SK-N-SH (cell line): Measurements from ENCODE around the gene B4GALT1. TPM values are rescaled to one million over a fixed set of nuclear protein-coding genes. Genes with fewer than 3 reads are reported as not detected.

Experiments used
- CTCF ChIA-PET: fragments of 300-600, 350-600 bp; formaldehyde crosslinking; extraction: SDS; loops from one replicate; lab custom pipeline; 2021; lab: Yijun Ruan, JAX
- POLR2A ChIA-PET: fragments of 350-600 bp; sonication (Branson Sonifier 250); formaldehyde crosslinking; extraction: SDS; loops from one replicate; lab custom pipeline; 2020; ENCODE audit warnings: antibody characterized with exemption, inconsistent platforms; lab: Yijun Ruan, JAX
- DNase-seq: peaks from one replicate; pipeline ENCODE4 v3.0.0; 2012
- H2AFZ ChIP-seq: fragments of 200-600 bp; sonication (generic); 2 replicates; pipeline ENCODE4 v1.8.1; 2016; ENCODE audit warnings: antibody characterized with exemption, mild to moderate bottlenecking, low read depth
- H3F3A ChIP-seq: fragments of 200-600 bp; sonication (generic); replicated peaks from 2 replicates; pipeline ENCODE3; 2016; ENCODE audit warnings: antibody characterized with exemption, mild to moderate bottlenecking; ENCODE audit not compliant: insufficient read depth
- H3K27ac ChIP-seq, 2 experiments: fragments of 200-500 bp in 1 of 2; fragments of 200-600 bp in 1 of 2; sonication (Bioruptor generic) in 1 of 2; sonication (generic), shearing (Covaris generic) in 1 of 2; 2 replicates each; pipeline versions ENCODE4 v1.5.1 to v1.6.1; 2014 to 2016; ENCODE audit warnings: low read depth in 2 of 2, inconsistent platforms in 1 of 2, low read length in 1 of 2, mild to moderate bottlenecking in 1 of 2, mixed read lengths in 1 of 2
- H3K27me3 ChIP-seq: fragments of 200-600 bp; sonication (generic), shearing (Covaris generic); 2 replicates; pipeline ENCODE4 v1.6.1; 2016; ENCODE audit warnings: mixed run types; ENCODE audit not compliant: insufficient read depth
- H3K36me3 ChIP-seq, 2 experiments: fragments of 200-500 bp in 1 of 2; fragments of 200-600 bp in 1 of 2; sonication (Bioruptor generic) in 1 of 2; sonication (generic) in 1 of 2; replicated peaks in 1 of 2; 2 replicates each; pipeline versions ENCODE3 to v1.5.1; 2014 to 2016; ENCODE audit warnings: low read length in 1 of 2, mild to moderate bottlenecking in 1 of 2; ENCODE audit not compliant: insufficient read depth in 2 of 2, control insufficient read depth in 1 of 2
- H3K4me1 ChIP-seq, 2 experiments: fragments of 200-500 bp in 1 of 2; fragments of 200-600 bp in 1 of 2; sonication (Bioruptor generic) in 1 of 2; sonication (generic), shearing (Covaris generic) in 1 of 2; 2 replicates each; pipeline versions ENCODE4 v1.5.1 to v1.6.1; 2014 to 2016; ENCODE audit warnings: low read depth in 1 of 2, low read length in 1 of 2, mixed run types in 1 of 2; ENCODE audit not compliant: insufficient read depth in 2 of 2, control insufficient read depth in 1 of 2
- H3K4me2 ChIP-seq: fragments of 200-600 bp; sonication (generic), shearing (Covaris generic); 2 replicates; pipeline ENCODE4 v1.6.1; 2017; ENCODE audit warnings: mixed run types
- H3K4me3 ChIP-seq, 2 experiments: fragments of 200-500 bp in 1 of 2; fragments of 200-600 bp in 1 of 2; sonication (Bioruptor generic) in 1 of 2; sonication (generic), shearing (Covaris generic) in 1 of 2; 2 replicates each; pipeline versions ENCODE4 v1.5.1 to v1.8.1; 2014 to 2016; ENCODE audit warnings: low read depth in 2 of 2, inconsistent platforms in 1 of 2, low read length in 1 of 2, mild to moderate bottlenecking in 1 of 2, mixed read lengths in 1 of 2, moderate library complexity in 1 of 2
- H3K79me2 ChIP-seq: fragments of 200-600 bp; sonication (generic); 2 replicates; pipeline ENCODE4 v1.8.1; 2017; ENCODE audit warnings: mild to moderate bottlenecking; ENCODE audit not compliant: insufficient read depth
- H3K9ac ChIP-seq: fragments of 200-600 bp; sonication (generic); 2 replicates; pipeline ENCODE4 v1.6.1; 2017; ENCODE audit warnings: mixed run types
- H3K9me2 ChIP-seq: fragments of 200-600 bp; sonication (generic); 2 replicates; pipeline ENCODE4 v1.6.1; 2017; ENCODE audit warnings: mixed run types
- H3K9me3 ChIP-seq: fragments of 200-600 bp; sonication (generic); 2 replicates; pipeline ENCODE4 v1.6.1; 2017; ENCODE audit warnings: mixed run types, mild to moderate bottlenecking, moderate library complexity
- H4K20me1 ChIP-seq: fragments of 200-600 bp; sonication (generic); 2 replicates; pipeline ENCODE4 v1.6.1; 2017; ENCODE audit warnings: mild to moderate bottlenecking, mixed run types; ENCODE audit not compliant: insufficient read depth
- ELF1 ChIP-seq: IDR thresholded peaks from 2 replicates; pipeline ENCODE4 v1.4.0; 2012
- FOSL2 ChIP-seq: IDR thresholded peaks from 2 replicates; pipeline ENCODE4 v1.4.0; 2012; ENCODE audit warnings: low read depth, mild to moderate bottlenecking, moderate library complexity, borderline replicate concordance
- MXI1 ChIP-seq: IDR thresholded peaks from 2 replicates; pipeline ENCODE4 v1.6.1; 2012; ENCODE audit warnings: mild to moderate bottlenecking, low read depth, low read length, improper control_type of control experiment
- NFIC ChIP-seq: IDR thresholded peaks from 2 replicates; pipeline ENCODE4 v1.4.0; 2012; ENCODE audit warnings: borderline replicate concordance
- NRF1 ChIP-seq: IDR thresholded peaks from 2 replicates; pipeline ENCODE4 v1.6.1; 2012; ENCODE audit warnings: low read depth, mild to moderate bottlenecking, low read length
- RAD21 ChIP-seq: IDR thresholded peaks from 2 replicates; pipeline ENCODE4 v1.6.1; 2012; ENCODE audit warnings: mild to moderate bottlenecking, low read length
- RFX5 ChIP-seq: IDR thresholded peaks from 2 replicates; pipeline ENCODE4 v1.6.1; 2012; ENCODE audit warnings: mild to moderate bottlenecking, improper control_type of control experiment, low read length
- SMC3 ChIP-seq: IDR thresholded peaks from 2 replicates; pipeline ENCODE4 v1.6.1; 2012; ENCODE audit warnings: low read depth, low read length, improper control_type of control experiment
- TAF1 ChIP-seq: IDR thresholded peaks from 2 replicates; pipeline ENCODE4 v1.6.1; 2012; ENCODE audit warnings: low read depth, mild to moderate bottlenecking, low read length, moderate library complexity, borderline replicate concordance
- TCF12 ChIP-seq: IDR thresholded peaks from 2 replicates; pipeline ENCODE4 v1.4.0; 2012
- YY1 ChIP-seq: IDR thresholded peaks from 2 replicates; pipeline ENCODE4 v1.4.0; 2012; ENCODE audit warnings: low read depth, mild to moderate bottlenecking
- WGBS: methylation state at CpG from one replicate; pipeline ENCODE4 v1.1.6; 2017; ENCODE audit warnings: low lambda C conversion rate; 5-methylcytosine and 5-hydroxymethylcytosine counted together
- polyA plus RNA-seq, 3 experiments: library from polyadenylated mRNA; depleted of rRNA; stranded (reverse); fragments of >200 nt; gene quantifications; 2 replicates each; pipeline ENCODE4 v1.2.3, GENCODE V29; 2012
- TF ChIP-seq, protein P1 (sequence below): fragments of 200-600 bp; sonication (generic); IDR thresholded peaks from 2 replicates; pipeline ENCODE4 v1.6.1; 2017; ENCODE audit warnings: antibody characterized with exemption, mild to moderate bottlenecking, moderate library complexity
- TF ChIP-seq, protein P2 (sequence below): IDR thresholded peaks from 2 replicates; pipeline ENCODE4 v1.4.0; 2012; ENCODE audit warnings: low read depth, borderline replicate concordance
- TF ChIP-seq, protein P3 (sequence below): IDR thresholded peaks from 2 replicates; pipeline ENCODE4 v1.6.1; 2012; ENCODE audit warnings: mild to moderate bottlenecking, low read depth, low read length, moderate library complexity

B4GALT1 gene
- polyA plus RNA-seq, 1 of the 3 experiments (the other 2 are of a cell fraction): 36.2 TPM

DNA sequence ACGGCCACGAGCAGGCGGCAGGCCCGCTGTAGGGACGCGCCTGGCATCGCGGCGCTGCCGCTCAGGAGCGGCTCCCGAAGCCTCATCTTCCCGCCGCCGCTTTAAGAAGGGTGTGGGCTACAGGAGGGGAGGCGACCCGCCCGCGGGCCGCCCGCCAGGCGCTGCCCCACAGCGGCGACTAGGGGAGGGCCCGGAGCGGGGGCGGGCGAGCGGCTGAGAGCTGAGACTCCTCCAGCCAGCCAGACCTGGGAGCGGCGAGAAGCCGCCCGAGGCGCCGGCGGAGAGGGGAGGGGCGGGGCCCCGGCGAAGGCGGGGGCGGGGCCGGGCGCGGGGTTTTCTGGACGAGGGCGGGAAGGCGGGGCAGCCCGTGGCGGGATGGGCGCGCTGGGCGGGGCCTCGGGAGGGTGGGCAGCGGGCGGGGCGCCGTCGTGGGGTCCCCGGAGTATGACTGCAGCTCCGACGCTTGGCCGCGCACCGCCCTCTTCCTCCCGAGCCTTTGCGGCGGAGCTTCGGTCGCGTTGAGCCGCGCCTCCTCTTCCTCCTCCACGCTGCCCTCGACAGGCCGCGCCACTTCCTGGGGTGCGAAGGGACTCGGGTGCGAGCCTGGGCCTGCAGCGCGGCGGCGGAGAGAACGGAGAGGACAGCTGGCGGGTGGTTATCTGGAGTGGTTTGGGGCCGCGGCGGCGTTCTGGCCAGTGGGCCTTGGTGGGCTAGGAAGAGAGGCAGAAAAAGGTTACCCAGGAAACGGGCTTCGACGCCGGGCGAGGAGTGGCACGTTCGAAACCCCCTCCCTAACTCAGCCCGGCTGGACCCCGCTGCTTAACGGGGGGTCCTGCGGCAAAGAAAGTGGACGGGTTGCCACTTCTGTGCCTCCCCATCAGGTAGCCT lies at the start of gene B4GALT1 (continued):
- TF ChIP-seq NFIC (peak; percentile 61; the same call in 1 of the 2 replicates), RAD21 (no peak), NRF1 (no peak), ELF1 (no peak), YY1 (peak; percentile 56; the same call in 1 of the 2 replicates), RFX5 (no peak), TCF12 (no peak), TAF1 (no peak), SMC3 (0 out of 2 replicates have a peak, but pooled peaks have one; percentile 3), MXI1 (no peak; the same call in 1 of the 2 replicates)
- TF ChIP-seq, protein P1, sequence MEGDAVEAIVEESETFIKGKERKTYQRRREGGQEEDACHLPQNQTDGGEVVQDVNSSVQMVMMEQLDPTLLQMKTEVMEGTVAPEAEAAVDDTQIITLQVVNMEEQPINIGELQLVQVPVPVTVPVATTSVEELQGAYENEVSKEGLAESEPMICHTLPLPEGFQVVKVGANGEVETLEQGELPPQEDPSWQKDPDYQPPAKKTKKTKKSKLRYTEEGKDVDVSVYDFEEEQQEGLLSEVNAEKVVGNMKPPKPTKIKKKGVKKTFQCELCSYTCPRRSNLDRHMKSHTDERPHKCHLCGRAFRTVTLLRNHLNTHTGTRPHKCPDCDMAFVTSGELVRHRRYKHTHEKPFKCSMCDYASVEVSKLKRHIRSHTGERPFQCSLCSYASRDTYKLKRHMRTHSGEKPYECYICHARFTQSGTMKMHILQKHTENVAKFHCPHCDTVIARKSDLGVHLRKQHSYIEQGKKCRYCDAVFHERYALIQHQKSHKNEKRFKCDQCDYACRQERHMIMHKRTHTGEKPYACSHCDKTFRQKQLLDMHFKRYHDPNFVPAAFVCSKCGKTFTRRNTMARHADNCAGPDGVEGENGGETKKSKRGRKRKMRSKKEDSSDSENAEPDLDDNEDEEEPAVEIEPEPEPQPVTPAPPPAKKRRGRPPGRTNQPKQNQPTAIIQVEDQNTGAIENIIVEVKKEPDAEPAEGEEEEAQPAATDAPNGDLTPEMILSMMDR: no peak
- TF ChIP-seq, protein P2, sequence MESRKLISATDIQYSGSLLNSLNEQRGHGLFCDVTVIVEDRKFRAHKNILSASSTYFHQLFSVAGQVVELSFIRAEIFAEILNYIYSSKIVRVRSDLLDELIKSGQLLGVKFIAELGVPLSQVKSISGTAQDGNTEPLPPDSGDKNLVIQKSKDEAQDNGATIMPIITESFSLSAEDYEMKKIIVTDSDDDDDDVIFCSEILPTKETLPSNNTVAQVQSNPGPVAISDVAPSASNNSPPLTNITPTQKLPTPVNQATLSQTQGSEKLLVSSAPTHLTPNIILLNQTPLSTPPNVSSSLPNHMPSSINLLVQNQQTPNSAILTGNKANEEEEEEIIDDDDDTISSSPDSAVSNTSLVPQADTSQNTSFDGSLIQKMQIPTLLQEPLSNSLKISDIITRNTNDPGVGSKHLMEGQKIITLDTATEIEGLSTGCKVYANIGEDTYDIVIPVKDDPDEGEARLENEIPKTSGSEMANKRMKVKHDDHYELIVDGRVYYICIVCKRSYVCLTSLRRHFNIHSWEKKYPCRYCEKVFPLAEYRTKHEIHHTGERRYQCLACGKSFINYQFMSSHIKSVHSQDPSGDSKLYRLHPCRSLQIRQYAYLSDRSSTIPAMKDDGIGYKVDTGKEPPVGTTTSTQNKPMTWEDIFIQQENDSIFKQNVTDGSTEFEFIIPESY: no peak

DNA sequence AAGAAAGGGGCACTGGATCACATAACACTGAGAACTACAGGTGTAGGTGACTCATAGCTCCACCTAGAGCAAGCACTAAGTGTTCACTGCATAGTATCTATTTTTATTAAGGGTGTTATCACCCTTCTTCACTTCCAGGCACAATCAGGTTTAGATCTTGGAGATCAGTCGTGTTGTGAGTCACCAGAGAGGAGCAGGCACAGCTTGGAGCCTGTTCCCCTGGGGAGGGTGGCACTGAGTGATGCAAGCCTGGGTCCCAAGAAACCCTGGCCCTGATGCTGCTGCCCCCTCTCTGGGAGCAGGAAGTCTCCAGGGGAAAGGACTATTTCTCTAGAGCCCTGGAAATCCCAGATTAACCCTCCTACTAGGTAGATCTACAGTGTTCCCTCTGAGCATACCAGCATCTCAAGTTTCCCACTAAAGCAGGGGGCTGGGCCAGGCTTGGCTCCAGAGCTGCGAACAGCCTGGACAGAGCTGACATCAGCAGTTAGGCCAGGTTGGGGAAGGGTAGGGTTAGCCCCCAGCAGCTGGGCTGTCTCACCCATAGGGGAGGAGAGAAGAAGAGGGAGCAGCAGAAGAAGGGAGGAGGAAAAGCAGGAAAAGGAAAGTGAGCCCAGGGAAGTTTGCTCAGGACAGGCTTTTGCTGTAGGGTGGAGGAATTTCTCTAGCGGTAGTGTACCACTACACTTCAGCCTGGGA lies 44.7 kb upstream of the B4GALT1 start:
- DNase-seq: no peak
- H2AFZ ChIP-seq: no peak overlapping the region
- CTCF ChIA-PET: interaction anchor here (0.8 kb wide), 1 partner anchor 12 kb away, joined by 3 read pairs; no protein-coding TSS in a partner anchor

More for the DNA sequence above, 44.7 kb upstream of the B4GALT1 start:
- H3K4me3 ChIP-seq: no peak overlapping the region
- H3K9ac ChIP-seq: no peak overlapping the region
- no peaks in the 10 kb centered on the region for H3F3A ChIP-seq
- no peaks in the 10 kb centered on the region for H4K20me1 ChIP-seq
- 49% methylated on average over 3 of the region's 3 CpGs for WGBS
- H3K4me2 ChIP-seq: peak overlapping the region; percentile 42; the same call in 1 of the 2 replicates
- H3K9me3 ChIP-seq: no peaks in the 10 kb centered on the region
- no peaks in the 10 kb centered on the region for H3K9me2 ChIP-seq
- no peaks in the 10 kb centered on the region for H3K36me3 ChIP-seq
- H3K79me2 ChIP-seq: no peaks in the 10 kb centered on the region
- H3K27ac ChIP-seq: peak overlapping the region in 1 of 2 experiments; percentile 48; a peak in 2 of 4 replicates
- POLR2A ChIA-PET: no interaction called here
- no peaks in the 10 kb centered on the region for H3K27me3 ChIP-seq
- no peaks in the 10 kb centered on the region; a peak in 1 of 4 replicates for H3K4me1 ChIP-seq
- TF ChIP-seq, protein P3, sequence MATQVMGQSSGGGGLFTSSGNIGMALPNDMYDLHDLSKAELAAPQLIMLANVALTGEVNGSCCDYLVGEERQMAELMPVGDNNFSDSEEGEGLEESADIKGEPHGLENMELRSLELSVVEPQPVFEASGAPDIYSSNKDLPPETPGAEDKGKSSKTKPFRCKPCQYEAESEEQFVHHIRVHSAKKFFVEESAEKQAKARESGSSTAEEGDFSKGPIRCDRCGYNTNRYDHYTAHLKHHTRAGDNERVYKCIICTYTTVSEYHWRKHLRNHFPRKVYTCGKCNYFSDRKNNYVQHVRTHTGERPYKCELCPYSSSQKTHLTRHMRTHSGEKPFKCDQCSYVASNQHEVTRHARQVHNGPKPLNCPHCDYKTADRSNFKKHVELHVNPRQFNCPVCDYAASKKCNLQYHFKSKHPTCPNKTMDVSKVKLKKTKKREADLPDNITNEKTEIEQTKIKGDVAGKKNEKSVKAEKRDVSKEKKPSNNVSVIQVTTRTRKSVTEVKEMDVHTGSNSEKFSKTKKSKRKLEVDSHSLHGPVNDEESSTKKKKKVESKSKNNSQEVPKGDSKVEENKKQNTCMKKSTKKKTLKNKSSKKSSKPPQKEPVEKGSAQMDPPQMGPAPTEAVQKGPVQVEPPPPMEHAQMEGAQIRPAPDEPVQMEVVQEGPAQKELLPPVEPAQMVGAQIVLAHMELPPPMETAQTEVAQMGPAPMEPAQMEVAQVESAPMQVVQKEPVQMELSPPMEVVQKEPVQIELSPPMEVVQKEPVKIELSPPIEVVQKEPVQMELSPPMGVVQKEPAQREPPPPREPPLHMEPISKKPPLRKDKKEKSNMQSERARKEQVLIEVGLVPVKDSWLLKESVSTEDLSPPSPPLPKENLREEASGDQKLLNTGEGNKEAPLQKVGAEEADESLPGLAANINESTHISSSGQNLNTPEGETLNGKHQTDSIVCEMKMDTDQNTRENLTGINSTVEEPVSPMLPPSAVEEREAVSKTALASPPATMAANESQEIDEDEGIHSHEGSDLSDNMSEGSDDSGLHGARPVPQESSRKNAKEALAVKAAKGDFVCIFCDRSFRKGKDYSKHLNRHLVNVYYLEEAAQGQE: no peak
- TF ChIP-seq TCF12 (peak; percentile 28; the same call in 1 of the 2 replicates), ELF1 (no peak), MXI1 (no peak), FOSL2 (peak; percentile 35; the same call in 1 of the 2 replicates)
